Measurements from ENCODE around the gene DIABLO. TPM values are rescaled to one million over a fixed set of nuclear protein-coding genes. Genes with fewer than 3 reads are reported as not detected.

Gene DIABLO
- total RNA-seq = 60.9 and 73.8 TPM in 2 replicates

GRCh38 chr12:122225683-122226365 is at the start of gene DIABLO:
Gene DIABLO, minus strand, starts transcription at chr12:122226052. Its CDS starts 38 bp downstream, at chr12:122226014.

GRCh38 chr12:122266230-122266901 is 40.5 kb upstream of the DIABLO start, which contains the start of gene VPS33A:
Gene VPS33A, minus strand, starts transcription at chr12:122266494. Its CDS starts 86 bp downstream, at chr12:122266408.

GRCh38 chr12:122203301-122204166 is 22.3 kb downstream of the DIABLO start, which contains the start of gene B3GNT4:
Gene B3GNT4, plus strand, starts transcription at chr12:122203709. Its CDS starts 910 bp downstream, at chr12:122204619.

GRCh38 chr12:122182887-122183587 is 42.8 kb downstream of the DIABLO start, which contains the start of gene LRRC43:
Gene LRRC43, plus strand, starts transcription at chr12:122183123. Its CDS starts 22 bp downstream, at chr12:122183145.

GRCh38 chr12:122174155-122174845 is 51.6 kb downstream of the DIABLO start, which contains the start of gene IL31:
Gene IL31, minus strand, starts transcription at chr12:122174221. Its CDS starts 49 bp downstream, at chr12:122174172.

Small RNAs within 50 kb of the gene (small RNA-seq; reads per million reads assigned to genes)
- 0.11 reads per million for gene DIABLO

Other genes starting within 250 kb of the DIABLO start
- gene BCL7A, start 204.2 kb downstream of the DIABLO start, total RNA-seq = 9.1 and 9.7 TPM in 2 replicates
- gene MLXIP, start 147.3 kb downstream of the DIABLO start, total RNA-seq = 20.7 and 26.1 TPM in 2 replicates
- gene IL31, start 51.8 kb downstream of the DIABLO start, total RNA-seq = not detected in 2 replicates
- gene LRRC43, start 42.9 kb downstream of the DIABLO start, total RNA-seq = 2.4 and 3.3 TPM in 2 replicates
- under 0.01 TPM in 1 of 2 replicates, not detected in the other for gene B3GNT4, start 22.3 kb downstream of the DIABLO start, total RNA-seq
- gene VPS33A, start 40.4 kb upstream of the DIABLO start, total RNA-seq = 15.0 and 21.5 TPM in 2 replicates
- gene CLIP1, start 196.6 kb upstream of the DIABLO start, total RNA-seq = 58.1 and 67.9 TPM in 2 replicates